Astrocyte (in vitro differentiated cells and primary cell): ENCODE measurements around the gene NETO2.

Experiments used
- EZH2 ChIP-seq: IDR thresholded peaks from 2 replicates; pipeline ENCODE4 v1.6.1; 2012; ENCODE audit warnings: mild to moderate bottlenecking, low read length, inconsistent platforms; ENCODE audit not compliant: insufficient read depth
- TF ChIP-seq, protein P1 (sequence below): IDR thresholded peaks from 2 replicates; pipeline ENCODE4 v1.5.1; 2011; ENCODE audit warnings: low read depth, mild to moderate bottlenecking, inconsistent platforms, low read length, moderate library complexity; ENCODE audit not compliant: insufficient read depth

- TF ChIP-seq EZH2 = no peak
- TF ChIP-seq, protein P1, sequence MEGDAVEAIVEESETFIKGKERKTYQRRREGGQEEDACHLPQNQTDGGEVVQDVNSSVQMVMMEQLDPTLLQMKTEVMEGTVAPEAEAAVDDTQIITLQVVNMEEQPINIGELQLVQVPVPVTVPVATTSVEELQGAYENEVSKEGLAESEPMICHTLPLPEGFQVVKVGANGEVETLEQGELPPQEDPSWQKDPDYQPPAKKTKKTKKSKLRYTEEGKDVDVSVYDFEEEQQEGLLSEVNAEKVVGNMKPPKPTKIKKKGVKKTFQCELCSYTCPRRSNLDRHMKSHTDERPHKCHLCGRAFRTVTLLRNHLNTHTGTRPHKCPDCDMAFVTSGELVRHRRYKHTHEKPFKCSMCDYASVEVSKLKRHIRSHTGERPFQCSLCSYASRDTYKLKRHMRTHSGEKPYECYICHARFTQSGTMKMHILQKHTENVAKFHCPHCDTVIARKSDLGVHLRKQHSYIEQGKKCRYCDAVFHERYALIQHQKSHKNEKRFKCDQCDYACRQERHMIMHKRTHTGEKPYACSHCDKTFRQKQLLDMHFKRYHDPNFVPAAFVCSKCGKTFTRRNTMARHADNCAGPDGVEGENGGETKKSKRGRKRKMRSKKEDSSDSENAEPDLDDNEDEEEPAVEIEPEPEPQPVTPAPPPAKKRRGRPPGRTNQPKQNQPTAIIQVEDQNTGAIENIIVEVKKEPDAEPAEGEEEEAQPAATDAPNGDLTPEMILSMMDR = no peak
Observed at GRCh38 chr16:47156680-47157215, 13.0 kb upstream of the NETO2 start.
